HG03103 (cell line): ENCODE measurements around the gene FLNC.

Source experiments
- ATAC-seq: cut with Tn5 transposase; IDR thresholded peaks from one replicate; pipeline ENCODE4 v1.9.1; 2021; ENCODE audit warnings: low read depth; ENCODE audit not compliant: unreplicated experiment

Gene FLNC

GRCh38 chr7:128875523-128875948, 45.3 kb downstream of the FLNC start:
- ATAC-seq = no peak

GRCh38 chr7:128876127-128876526, 45.9 kb downstream of the FLNC start:
- ATAC-seq = no peak

- ATAC-seq = no peak
Observed at GRCh38 chr7:128876586-128876977, 46.4 kb downstream of the FLNC start.

GRCh38 chr7:128876978-128877755, 47.0 kb downstream of the FLNC start:
- no peak for ATAC-seq

- no peak for ATAC-seq
Observed at GRCh38 chr7:128877756-128878120, 47.5 kb downstream of the FLNC start.

GRCh38 chr7:128878226-128879105, 48.3 kb downstream of the FLNC start:
- no peak for ATAC-seq

GRCh38 chr7:128879461-128879938, 49.3 kb downstream of the FLNC start:
- ATAC-seq = no peak

GRCh38 chr7:128879939-128880746, 49.9 kb downstream of the FLNC start:
- ATAC-seq = no peak

GRCh38 chr7:128880791-128881457, 50.7 kb downstream of the FLNC start:
- no peak for ATAC-seq

- ATAC-seq = no peak
Observed at GRCh38 chr7:128881458-128882125, 51.4 kb downstream of the FLNC start.

GRCh38 chr7:128882134-128882533, 51.9 kb downstream of the FLNC start:
- no peak for ATAC-seq

- ATAC-seq = peak; percentile 65
Observed at GRCh38 chr7:128883622-128884448, 53.6 kb downstream of the FLNC start.

- no peak for ATAC-seq
Observed at GRCh38 chr7:128884561-128885369, 54.6 kb downstream of the FLNC start.

- no peak for ATAC-seq
Observed at GRCh38 chr7:128885370-128886187, 55.4 kb downstream of the FLNC start.

GRCh38 chr7:128886391-128887168, 56.4 kb downstream of the FLNC start:
- ATAC-seq = no peak
